Posterior cingulate gyrus (tissue), 11 donors: Measurements from ENCODE around the gene WDR93.

ENCODE experiments used
- DNase-seq, 10 donors: peaks; one replicate each; pipeline versions ENCODE4 v3.0.0 to v3.0.0-alpha.2; 2020 to 2021; ENCODE audit warnings: mixed read lengths in 3 of 10
- intact Hi-C: fragments of 100-400 bp; cut with DNase I; formaldehyde crosslinking; loops from one replicate; pipeline ENCODE4 v1.15.1; 2023

Gene WDR93

GRCh38 chr15:89660556-89660955 lies 30.1 kb upstream of the WDR93 start:
- no peak for DNase-seq
- intact Hi-C loops = no loop called here

- DNase-seq = no peak
- intact Hi-C loops = no loop called here
These were observed 27.6 kb upstream of the WDR93 start for GRCh38 chr15:89662893-89663626.

GRCh38 chr15:89664441-89665350 lies 25.9 kb upstream of the WDR93 start:
- intact Hi-C loops = no loop called here
- no peak for DNase-seq

GRCh38 chr15:89665449-89666181 lies 25.0 kb upstream of the WDR93 start:
- DNase-seq = peak in 4 of 10 donors; percentile 41 to 93 (median 62)
- intact Hi-C loops = no loop called here

GRCh38 chr15:89666184-89666857 lies 24.3 kb upstream of the WDR93 start:
- intact Hi-C loops = no loop called here

GRCh38 chr15:89666858-89667705 lies 23.5 kb upstream of the WDR93 start:
- intact Hi-C loops = no loop called here
- no peak for DNase-seq

More at GRCh38 chr15:89666184-89666857, 24.3 kb upstream of the WDR93 start:
- peak in 1 of 10 donors; percentile 83 for DNase-seq

GRCh38 chr15:89667706-89667960 lies 23.0 kb upstream of the WDR93 start:
- intact Hi-C loops = no loop called here
- no peak for DNase-seq

GRCh38 chr15:89668171-89668570 lies 22.4 kb upstream of the WDR93 start:
- intact Hi-C loops = no loop called here
- no peak for DNase-seq

- intact Hi-C loops = no loop called here
- no peak for DNase-seq
These were observed 21.2 kb upstream of the WDR93 start for GRCh38 chr15:89669309-89669865.

GRCh38 chr15:89669941-89670340 lies 20.7 kb upstream of the WDR93 start:
- no peak for DNase-seq
- intact Hi-C loops = no loop called here

- intact Hi-C loops = no loop called here
- no peak for DNase-seq
These were observed 19.5 kb upstream of the WDR93 start for GRCh38 chr15:89670971-89671560.

- DNase-seq = no peak
- intact Hi-C loops = no loop called here
These were observed 18.9 kb upstream of the WDR93 start for GRCh38 chr15:89671687-89672086.

- DNase-seq = peak in 2 of 10 donors; percentile 12 to 82
- intact Hi-C loops = no loop called here
These were observed 18.1 kb upstream of the WDR93 start for GRCh38 chr15:89672221-89673164.

GRCh38 chr15:89673165-89673512 lies 17.5 kb upstream of the WDR93 start:
- DNase-seq = peak in 1 of 10 donors; percentile 83
- intact Hi-C loops = no loop called here

- DNase-seq = no peak
- intact Hi-C loops = no loop called here
These were observed 16.1 kb upstream of the WDR93 start for GRCh38 chr15:89674526-89674925.

- DNase-seq = no peak
- intact Hi-C loops = no loop called here
These were observed 15.0 kb upstream of the WDR93 start for GRCh38 chr15:89675606-89676005.

GRCh38 chr15:89677381-89677780 lies 13.2 kb upstream of the WDR93 start:
- no peak for DNase-seq
- intact Hi-C loops = no loop called here

GRCh38 chr15:89679212-89679611 lies 11.4 kb upstream of the WDR93 start, which contains the start of gene PLIN1:
TSS of gene PLIN1 (minus strand) at chr15:89679367. CDS start at chr15:89677489, 1,878 bp downstream.
- no peak for DNase-seq
- intact Hi-C loops = no loop called here
